Muscle of back (tissue), 13 donors: ENCODE results near the gene CARD18. TPM values are rescaled to one million over a fixed set of nuclear protein-coding genes. Genes with fewer than 3 reads are reported as not detected.
A peak's percentile ranks its signal among the peaks of the same experiment; 100 is the strongest.

Experiments used
- DNase-seq, 3 donors: peaks; one replicate each; pipeline versions ENCODE4 v3.0.0 to v3.0.0-alpha.2; 2013
- long read RNA-seq, 9 donors: transcript quantifications; one replicate each; lab custom pipeline, GENCODE V29; 2026
- polyA plus RNA-seq, 10 donors: library from polyadenylated mRNA; unstranded; fragments of 120-200 nt; gene quantifications; one replicate each; pipeline ENCODE4 v1.2.1, GENCODE V29; 2013; ENCODE audit not compliant: insufficient read length in 10 of 10

The CARD18 gene
- under 1 TPM in 1 of 10 donors, not detected in 9; 0.91 TPM for polyA plus RNA-seq
- long read RNA-seq, donor 1: 0 reads
- long read RNA-seq, donor 2: 0 reads
- long read RNA-seq, donor 3: 0 reads
- long read RNA-seq, donor 4: 0 reads
- long read RNA-seq, donor 5: 0 reads
- long read RNA-seq, donor 6: 0 reads
- long read RNA-seq, donor 7: 0 reads
- long read RNA-seq, donor 8: 0 reads
- long read RNA-seq, donor 9: 0 reads

DNA sequence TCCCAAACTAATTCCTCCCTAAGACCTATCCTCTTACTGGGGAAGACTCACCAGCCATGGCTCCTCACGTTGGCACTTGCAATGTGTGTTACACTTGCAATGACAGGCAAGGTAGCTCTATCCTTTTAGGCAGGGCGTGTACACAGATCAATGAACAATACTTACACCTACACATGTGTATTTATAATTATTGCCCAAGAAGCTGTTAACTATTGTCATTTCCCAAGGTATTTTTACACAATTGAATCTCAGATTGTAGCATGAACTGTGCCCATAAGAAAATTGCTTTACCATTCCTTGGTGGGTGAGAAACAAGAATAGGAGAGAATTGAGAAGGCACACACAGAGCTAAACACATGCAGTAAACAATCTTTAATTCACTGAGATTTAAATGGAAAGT lies at the start of gene CARD18:
Gene CARD18, minus strand, starts transcription at position 101 of the 400 bp plus-strand sequence. Its CDS starts 43 bp downstream, at position 58.
- DNase-seq: no peak

DNA sequence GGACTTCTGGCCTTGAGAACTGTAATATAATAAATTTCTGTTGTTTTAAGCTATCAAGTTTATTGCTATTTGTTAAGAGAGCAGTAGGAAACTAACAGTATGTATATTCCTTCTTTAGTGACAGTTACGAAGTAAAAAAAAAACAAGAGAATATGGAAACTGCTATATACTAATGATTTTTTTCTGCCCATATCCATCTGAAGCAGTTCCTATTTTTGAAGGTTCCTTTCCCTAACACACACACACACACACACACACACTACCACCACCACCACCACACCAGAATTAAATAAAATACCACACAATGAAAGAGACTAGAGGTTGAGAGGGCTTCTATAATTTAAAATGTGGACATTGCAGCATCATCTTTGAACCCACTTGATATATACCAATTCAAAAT lies 44.4 kb upstream of the CARD18 start:
- DNase-seq: no peak

DNA sequence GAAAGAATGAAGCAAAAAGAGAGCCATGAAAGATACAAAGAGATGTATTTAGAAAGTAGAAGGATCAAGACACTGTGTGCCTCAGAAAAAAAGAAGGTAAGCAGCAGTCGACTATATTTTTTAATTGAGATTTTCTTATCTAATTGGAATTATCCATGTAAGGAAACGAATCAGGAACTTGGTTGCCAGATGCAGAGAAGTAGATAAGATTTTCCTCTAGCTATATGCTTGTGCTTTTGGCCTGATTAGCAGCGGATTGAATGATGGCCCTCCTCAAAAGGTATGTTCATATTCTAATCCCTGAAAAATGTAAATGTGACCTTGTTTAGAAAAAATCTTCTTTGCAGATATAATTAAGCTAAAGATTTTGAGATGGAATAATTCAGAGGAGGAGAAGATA lies 43.9 kb upstream of the CARD18 start:
- no peak for DNase-seq

DNA sequence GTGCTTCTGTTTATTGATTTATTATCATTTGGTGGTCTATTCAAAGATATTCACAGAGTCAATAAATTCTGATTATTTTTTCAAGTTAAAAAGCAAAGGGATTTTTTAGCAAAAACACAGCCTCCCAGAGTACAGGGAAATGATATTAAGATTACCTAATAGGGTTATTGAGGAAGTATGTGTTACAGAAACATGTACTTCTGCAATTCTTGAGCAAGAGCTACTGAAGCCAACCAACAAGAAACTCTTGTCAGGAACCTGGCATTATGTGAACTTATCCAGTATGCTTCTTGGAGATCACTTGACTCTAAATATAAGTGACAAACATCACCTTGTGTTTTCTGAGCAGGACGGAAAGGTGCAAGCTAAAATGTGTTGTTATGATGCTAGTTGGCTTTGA lies 42.0 kb upstream of the CARD18 start:
- DNase-seq: peak in 1 of 3 donors; percentile 26

GRCh38 chr11:105181100-105181499 lies 41.5 kb upstream of the CARD18 start:
- DNase-seq: peak; percentile 30 to 71 (median 45)

- peak in 2 of 3 donors; percentile 10 to 11 for DNase-seq
Measured at GRCh38 chr11:105179542-105180278, 40.1 kb upstream of the CARD18 start.

DNA sequence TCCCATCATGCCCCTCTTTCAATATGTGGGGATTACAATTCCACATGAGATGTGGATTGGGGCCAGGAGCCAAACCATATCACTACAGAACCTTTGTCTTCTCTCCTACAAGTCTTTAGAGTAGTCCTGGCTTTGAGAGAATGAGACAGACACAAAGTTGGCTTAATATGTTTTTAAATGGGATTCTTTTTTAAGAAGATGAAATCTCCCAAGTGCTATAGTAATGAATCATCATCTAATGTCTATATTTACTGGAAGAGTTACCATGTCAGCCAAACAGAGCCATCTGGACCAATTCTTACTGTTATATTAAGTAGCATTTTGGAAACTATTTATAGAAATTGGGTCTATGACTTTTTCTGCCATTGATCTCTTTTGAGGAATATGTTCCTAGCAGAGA lies 38.1 kb upstream of the CARD18 start:
- DNase-seq: peak; percentile 47 to 85 (median 69)

DNA sequence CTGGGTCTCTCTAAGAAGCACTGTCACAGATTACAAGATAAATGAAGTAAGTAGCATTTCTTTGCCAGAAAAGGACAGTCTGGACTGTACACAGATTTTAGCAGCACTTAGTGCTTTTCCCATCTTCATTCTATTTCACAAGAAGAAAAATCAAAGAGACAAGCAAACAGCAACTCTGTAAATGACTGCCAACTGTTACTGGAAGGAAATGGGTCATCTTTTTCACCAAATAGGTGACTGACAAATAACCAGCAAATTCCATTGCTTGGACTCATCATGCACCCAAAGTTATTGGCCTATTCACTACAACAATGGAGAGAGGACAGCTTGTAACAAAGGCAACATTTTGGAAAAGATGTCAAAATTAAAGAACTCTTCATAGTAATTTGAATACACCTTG lies 28.9 kb upstream of the CARD18 start:
- DNase-seq: no peak

GRCh38 chr11:105167244-105167643 lies 27.7 kb upstream of the CARD18 start:
- no peak for DNase-seq

- DNase-seq: no peak
Measured at GRCh38 chr11:105164208-105164607, 24.6 kb upstream of the CARD18 start.

DNA sequence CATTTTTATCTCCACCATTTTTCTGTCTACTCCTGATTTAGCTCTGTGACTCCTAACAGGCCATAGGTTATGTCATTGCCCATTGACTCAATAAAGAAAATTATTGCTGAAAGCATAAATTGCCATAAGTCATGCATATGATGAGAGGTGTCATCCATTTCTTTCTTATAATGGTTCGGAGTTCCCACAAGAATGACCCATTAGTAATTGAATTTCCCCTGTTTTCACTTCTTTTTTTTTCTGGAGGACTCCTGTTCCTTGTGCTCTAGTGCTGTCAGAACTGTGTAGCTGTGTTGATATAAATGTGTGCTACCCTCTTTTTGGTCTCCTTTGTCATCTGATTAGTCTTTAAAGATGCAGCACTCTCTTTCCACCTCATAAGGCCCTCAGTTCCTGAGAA lies 22.9 kb upstream of the CARD18 start:
- DNase-seq: no peak

DNA sequence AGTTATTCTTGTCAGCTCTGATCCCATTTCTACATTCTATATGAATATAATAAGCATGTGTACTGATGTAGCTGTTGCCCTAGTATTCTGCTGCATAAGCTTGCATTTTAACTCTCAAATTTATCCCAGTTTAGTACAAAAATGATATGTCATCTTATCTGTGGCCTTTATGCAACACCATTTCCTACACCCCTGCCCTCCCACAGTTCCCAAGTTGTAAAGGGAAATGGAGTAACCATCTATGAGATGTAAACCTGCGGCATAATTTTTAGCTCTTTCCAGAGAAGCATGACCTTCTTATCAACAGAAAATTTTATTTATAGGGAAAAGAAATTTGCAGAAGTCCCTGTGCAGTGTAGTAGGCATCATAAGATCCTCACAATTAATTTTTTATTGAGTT lies 18.9 kb upstream of the CARD18 start:
- no peak for DNase-seq

DNA sequence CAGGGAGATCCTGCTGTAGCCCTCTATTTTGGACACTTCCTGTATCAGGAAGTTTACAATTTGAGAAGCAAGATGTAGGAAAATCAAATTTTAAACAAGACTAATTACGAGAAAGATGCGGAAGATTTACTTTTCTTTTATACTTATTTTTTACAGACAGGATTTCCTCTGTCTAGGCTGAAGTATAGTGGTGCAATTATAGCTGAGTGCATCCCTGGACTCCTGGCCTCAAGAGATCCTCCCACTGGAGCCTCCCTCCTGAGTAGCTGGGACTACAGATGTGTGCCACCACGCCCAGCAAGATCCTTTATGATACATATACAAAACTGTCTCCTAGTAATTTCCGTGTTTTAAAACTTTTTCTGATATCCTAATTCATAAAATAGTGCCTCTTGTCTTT lies 17.2 kb upstream of the CARD18 start:
- DNase-seq: no peak

- no peak for DNase-seq
Measured at GRCh38 chr11:105156231-105156630, 16.7 kb upstream of the CARD18 start.

- no peak for DNase-seq
Measured at GRCh38 chr11:105155679-105156078, 16.1 kb upstream of the CARD18 start.

DNA sequence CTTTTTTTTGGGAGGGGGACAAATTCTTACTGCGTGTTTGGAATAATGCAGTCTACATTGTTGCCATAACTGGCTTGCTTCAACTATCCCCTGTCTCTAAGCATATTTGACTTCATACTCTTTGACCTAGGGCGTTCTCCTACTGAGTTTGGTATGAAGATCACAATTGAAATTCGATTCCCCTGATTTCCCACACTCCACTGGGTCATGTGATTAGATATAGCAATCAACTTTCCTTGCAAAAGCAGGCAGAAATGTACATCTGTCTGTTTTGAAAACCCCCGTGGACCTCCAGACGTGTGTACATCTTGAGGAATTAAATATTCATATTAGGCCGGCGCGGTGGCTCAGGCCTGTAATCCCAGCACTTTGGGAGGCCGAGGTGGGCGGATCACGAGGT lies 13.8 kb upstream of the CARD18 start:
- DNase-seq: no peak

- DNase-seq: no peak
Measured at GRCh38 chr11:105152560-105152959, 13.0 kb upstream of the CARD18 start.

GRCh38 chr11:105152021-105152512 lies 12.5 kb upstream of the CARD18 start:
- DNase-seq: no peak

- DNase-seq: no peak
Measured at GRCh38 chr11:105149477-105149876, 9.9 kb upstream of the CARD18 start.

GRCh38 chr11:105148241-105148640 lies 8.7 kb upstream of the CARD18 start:
- no peak for DNase-seq

DNA sequence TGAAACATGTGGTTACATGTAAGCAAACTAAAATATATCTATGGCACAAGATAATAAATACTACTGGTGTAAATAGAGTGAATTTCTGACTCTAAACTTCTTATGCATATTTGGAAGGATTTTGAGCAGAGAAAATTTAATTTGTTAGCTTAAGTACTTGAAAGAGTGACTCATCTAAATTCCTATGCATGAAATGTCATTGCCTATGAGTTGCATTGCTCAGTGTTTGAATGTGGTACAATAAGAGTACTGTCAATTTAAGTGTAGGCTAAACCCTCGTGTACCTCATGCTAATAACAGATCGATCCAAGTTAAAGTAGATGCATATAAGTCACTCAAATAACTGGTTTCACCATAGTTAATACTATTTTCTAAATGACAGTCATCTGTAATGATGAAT lies 5.3 kb upstream of the CARD18 start:
- peak in 1 of 3 donors; percentile 45 for DNase-seq

- DNase-seq: no peak
Measured at GRCh38 chr11:105142167-105142566, 2.6 kb upstream of the CARD18 start.

GRCh38 chr11:105137286-105137685 lies 2.3 kb downstream of the CARD18 start:
- no peak for DNase-seq
